Ascending aorta (tissue), 2 donors: ENCODE data around the gene MGLL. TPM values are rescaled to one million over a fixed set of nuclear protein-coding genes. Genes with fewer than 3 reads are reported as not detected.
A peak's percentile ranks its signal among the peaks of the same experiment; 100 is the strongest.

Experiments
- DNase-seq, 2 donors: peaks; one replicate each; pipeline ENCODE4 v3.0.0-alpha.2; 2019; ENCODE audit warnings: low spot score in 2 of 2
- H3K27ac ChIP-seq, 2 donors: fragments of 200-600 bp; sonication (generic); one replicate each; pipeline ENCODE4 v1.5.1; 2016 to 2017; ENCODE audit warnings: mild to moderate bottlenecking in 1 of 2
- H3K27me3 ChIP-seq: fragments of 200-600 bp; sonication (generic); one replicate; pipeline ENCODE4 v1.5.1; 2017
- H3K36me3 ChIP-seq, 2 donors: fragments of 200-600 bp; sonication (generic); one replicate each; pipeline ENCODE4 v1.5.1; 2016
- H3K4me1 ChIP-seq, 2 donors: fragments of 200-600 bp; sonication (generic); one replicate each; pipeline ENCODE4 v1.5.1; 2016 to 2017; ENCODE audit warnings: mild to moderate bottlenecking in 1 of 2
- H3K4me3 ChIP-seq, 2 donors: fragments of 200-600 bp; sonication (generic); one replicate each; pipeline ENCODE4 v1.5.1; 2016 to 2017; ENCODE audit warnings: mild to moderate bottlenecking in 1 of 2
- H3K9me3 ChIP-seq, 2 donors: fragments of 200-600 bp; sonication (generic); one replicate each; pipeline ENCODE4 v1.5.1; 2016
- intact Hi-C: fragments of 100-400 bp; cut with DNase I; formaldehyde crosslinking; loops from one replicate; pipeline ENCODE4 v1.15.1; 2023
- total RNA-seq: library from RNA; depleted of rRNA; stranded (reverse); fragments of >200 nt; gene quantifications from one replicate; pipeline ENCODE4 v1.1.0, GENCODE V29; 2016
- TF ChIP-seq, protein P1 (sequence below), 3 experiments: fragments of 200-600 bp in 2 of 3; fragments of 450-650 bp in 1 of 3; sonication (generic) in 2 of 3; IDR thresholded peaks; one replicate each; pipeline ENCODE4 v1.5.1; 2016 to 2019; ENCODE audit warnings: antibody characterized with exemption in 3 of 3, mild to moderate bottlenecking in 1 of 3, moderate library complexity in 1 of 3

The MGLL gene
- total RNA-seq, 1 donor from 2014 or later = 101 TPM

GRCh38 chr3:127860211-127860696 lies 37.9 kb upstream of the MGLL start:
- intact Hi-C loops = no loop called here
- Histone ChIP-seq H3K4me1 (no peaks in the 10 kb centered on the region), H3K4me3 (no peak overlapping the region), H3K36me3 (no peaks in the 10 kb centered on the region), H3K27me3 (no peaks in the 10 kb centered on the region), H3K9me3 (no peaks in the 10 kb centered on the region), H3K27ac (no peak overlapping the region)
- TF ChIP-seq, protein P1, sequence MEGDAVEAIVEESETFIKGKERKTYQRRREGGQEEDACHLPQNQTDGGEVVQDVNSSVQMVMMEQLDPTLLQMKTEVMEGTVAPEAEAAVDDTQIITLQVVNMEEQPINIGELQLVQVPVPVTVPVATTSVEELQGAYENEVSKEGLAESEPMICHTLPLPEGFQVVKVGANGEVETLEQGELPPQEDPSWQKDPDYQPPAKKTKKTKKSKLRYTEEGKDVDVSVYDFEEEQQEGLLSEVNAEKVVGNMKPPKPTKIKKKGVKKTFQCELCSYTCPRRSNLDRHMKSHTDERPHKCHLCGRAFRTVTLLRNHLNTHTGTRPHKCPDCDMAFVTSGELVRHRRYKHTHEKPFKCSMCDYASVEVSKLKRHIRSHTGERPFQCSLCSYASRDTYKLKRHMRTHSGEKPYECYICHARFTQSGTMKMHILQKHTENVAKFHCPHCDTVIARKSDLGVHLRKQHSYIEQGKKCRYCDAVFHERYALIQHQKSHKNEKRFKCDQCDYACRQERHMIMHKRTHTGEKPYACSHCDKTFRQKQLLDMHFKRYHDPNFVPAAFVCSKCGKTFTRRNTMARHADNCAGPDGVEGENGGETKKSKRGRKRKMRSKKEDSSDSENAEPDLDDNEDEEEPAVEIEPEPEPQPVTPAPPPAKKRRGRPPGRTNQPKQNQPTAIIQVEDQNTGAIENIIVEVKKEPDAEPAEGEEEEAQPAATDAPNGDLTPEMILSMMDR (IDR thresholded peaks at IDR 0.05) = no peak
- no peak for DNase-seq

DNA sequence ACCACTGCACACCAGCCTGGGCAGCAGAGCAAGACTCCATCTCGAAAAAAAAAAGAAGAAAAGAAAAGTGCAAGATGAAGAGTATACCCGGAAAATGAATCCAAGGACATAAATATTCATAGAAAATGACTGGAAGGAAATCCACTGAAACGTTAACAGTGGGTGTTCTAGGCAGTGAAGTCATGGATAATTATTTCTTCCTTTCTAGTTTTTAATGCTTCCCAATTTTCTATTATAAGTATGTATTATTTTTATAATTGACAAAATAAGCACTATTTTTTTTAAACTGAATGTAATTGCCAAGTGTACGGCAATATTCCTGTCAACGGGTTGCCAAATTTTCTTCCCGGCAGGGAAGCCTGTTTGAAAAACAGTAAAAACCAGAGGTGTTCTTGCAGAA lies 37.4 kb upstream of the MGLL start:
- no peaks in the 10 kb centered on the region for H3K27me3 ChIP-seq
- H3K4me1 ChIP-seq = no peaks in the 10 kb centered on the region
- intact Hi-C loops = no loop called here
- TF ChIP-seq, protein P1 (IDR thresholded peaks at IDR 0.05) = no peak
- no peaks in the 10 kb centered on the region for H3K36me3 ChIP-seq
- H3K27ac ChIP-seq = no peak overlapping the region
- no peak overlapping the region for H3K4me3 ChIP-seq
- no peak for DNase-seq
- no peaks in the 10 kb centered on the region for H3K9me3 ChIP-seq

DNA sequence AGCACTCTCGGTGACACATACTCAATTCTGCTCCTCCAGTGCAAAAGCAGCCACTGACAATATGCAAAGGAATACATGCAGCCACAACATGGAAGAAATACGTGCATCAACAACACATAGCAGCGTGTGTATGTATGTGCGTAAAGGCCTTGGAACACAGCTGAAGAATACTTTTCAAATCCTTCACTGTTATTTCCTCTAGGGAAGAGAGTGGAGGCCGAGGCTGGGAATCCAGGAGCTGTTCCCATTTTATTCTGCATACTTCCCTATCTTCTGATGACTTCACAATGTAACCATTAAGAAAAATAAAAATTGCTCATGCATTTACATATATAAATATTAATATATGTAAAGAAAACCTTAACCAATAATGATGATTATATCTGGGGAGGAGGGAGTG lies 36.6 kb upstream of the MGLL start:
- no peaks in the 10 kb centered on the region for H3K4me1 ChIP-seq
- H3K9me3 ChIP-seq = no peaks in the 10 kb centered on the region
- intact Hi-C loops = no loop called here
- H3K27me3 ChIP-seq = no peaks in the 10 kb centered on the region
- H3K27ac ChIP-seq = no peak overlapping the region
- H3K4me3 ChIP-seq = no peak overlapping the region
- TF ChIP-seq, protein P1 (IDR thresholded peaks at IDR 0.05) = no peak
- no peaks in the 10 kb centered on the region for H3K36me3 ChIP-seq
- no peak for DNase-seq

DNA sequence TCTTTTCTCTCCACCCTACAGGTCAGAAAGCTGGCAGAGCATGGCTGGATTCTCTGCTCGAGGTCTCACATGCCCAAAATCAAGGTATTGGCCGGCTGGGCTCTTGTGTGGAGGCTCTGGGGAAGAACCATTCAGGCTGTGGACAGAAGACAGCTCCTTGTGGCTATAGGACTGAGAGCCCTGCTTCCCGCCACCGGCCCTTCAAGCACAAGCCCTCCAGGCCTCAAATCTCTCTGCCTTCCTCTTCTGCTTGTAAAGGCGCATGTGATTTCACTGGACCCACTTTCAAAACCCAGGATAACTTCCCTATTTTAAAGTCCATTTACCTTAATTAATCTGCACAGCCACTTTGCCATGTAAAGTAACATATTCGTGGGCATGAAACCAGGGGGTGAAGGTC lies 36.2 kb upstream of the MGLL start:
- Histone ChIP-seq H3K9me3 (no peaks in the 10 kb centered on the region), H3K36me3 (no peaks in the 10 kb centered on the region), H3K4me1 (no peaks in the 10 kb centered on the region), H3K4me3 (no peak overlapping the region), H3K27me3 (no peaks in the 10 kb centered on the region), H3K27ac (no peak overlapping the region)
- TF ChIP-seq, protein P1 (IDR thresholded peaks at IDR 0.05) = no peak
- no peak for DNase-seq
- intact Hi-C loops = no loop called here

DNA sequence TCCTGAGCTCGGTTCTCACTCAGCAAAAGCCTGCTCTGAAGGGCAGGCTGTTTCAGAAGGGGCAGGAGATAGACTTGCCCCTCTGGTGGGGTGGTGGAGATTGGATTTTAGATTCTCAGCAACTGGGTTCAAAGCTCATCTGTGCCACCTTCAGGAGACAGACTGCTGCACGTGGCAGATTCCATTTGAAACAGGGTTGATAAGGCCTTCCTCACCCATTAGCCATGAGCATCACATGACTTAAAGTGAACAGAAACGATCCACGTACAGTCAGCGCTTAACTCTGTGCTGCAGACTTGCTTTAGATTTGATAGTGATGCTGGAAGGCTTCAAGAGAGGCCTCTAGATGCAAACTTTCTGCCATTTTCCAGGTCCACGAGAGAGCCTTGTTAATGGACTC lies 35.0 kb upstream of the MGLL start:
- no peaks in the 10 kb centered on the region for H3K4me1 ChIP-seq
- no peak overlapping the region for H3K4me3 ChIP-seq
- no peaks in the 10 kb centered on the region for H3K36me3 ChIP-seq
- intact Hi-C loops = loop anchor here (1.0 to 2.0 kb wide), 2 partner anchors 167 to 205 kb away; no protein-coding TSS in a partner anchor
- H3K27ac ChIP-seq = no peak overlapping the region
- TF ChIP-seq, protein P1 (IDR thresholded peaks at IDR 0.05) = peak in 1 of 3 experiments; percentile 28
- no peak for DNase-seq
- no peaks in the 10 kb centered on the region for H3K27me3 ChIP-seq
- no peaks in the 10 kb centered on the region for H3K9me3 ChIP-seq

GRCh38 chr3:127856801-127857200 lies 34.5 kb upstream of the MGLL start:
- H3K27me3 ChIP-seq = no peaks in the 10 kb centered on the region
- H3K27ac ChIP-seq = no peak overlapping the region
- no peaks in the 10 kb centered on the region for H3K36me3 ChIP-seq
- no peaks in the 10 kb centered on the region for H3K9me3 ChIP-seq
- no peaks in the 10 kb centered on the region for H3K4me1 ChIP-seq
- no peak overlapping the region for H3K4me3 ChIP-seq
- intact Hi-C loops = loop anchor here (1.0 to 2.0 kb wide), 2 partner anchors 166 to 204 kb away; no protein-coding TSS in a partner anchor
- TF ChIP-seq, protein P1 (IDR thresholded peaks at IDR 0.05) = no peak
- no peak for DNase-seq
